ENCODE data around the gene SNAPC4. TPM values are rescaled to one million over a fixed set of nuclear protein-coding genes. Genes with fewer than 3 reads are reported as not detected.

Gene SNAPC4
- total and polyA plus RNA-seq, 11 donors: 3.1 to 7.8 (median 4.3) TPM

GRCh38 chr9:136404801-136405136 is 4.8 kb upstream of the SNAPC4 start:
- no peak for TF ChIP-seq CTCF (IDR thresholded peaks at IDR 0.05)
- TF ChIP-seq POLR2A (IDR thresholded peaks at IDR 0.05): no peak
- Histone ChIP-seq H3K4me1 (peaks cover 0 to 38% (median 14%) of the 10 kb centered on the region in 12 donors), H3K36me3 (peaks cover 0 to 58% (median 51%) of the 10 kb centered on the region in 9 donors), H3K27ac (peak overlapping the region in 1 of 12 donors; percentile 20), H3K9me3 (no peaks in the 10 kb centered on the region), H3K27me3 (no peaks in the 10 kb centered on the region), H3K4me3 (no peak overlapping the region)
- no peak for ATAC-seq
- no peak for DNase-seq
- intact Hi-C loops (cut with DNase I): loop anchor here in 5 of 10 donors (5.0 to 10.0 kb wide), 4 partner anchors 33 to 92 kb away; partner anchors contain the start of gene INPP5E (in 1 of the 5)
- 87 to 93% (median 91%) methylated on average over 14 of the region's 14 CpGs for WGBS, 4 donors

GRCh38 chr9:136403915-136404800 is 4.2 kb upstream of the SNAPC4 start:
- intact Hi-C loops (cut with DNase I): loop anchor here in 5 of 10 donors (5.0 to 10.0 kb wide), 4 partner anchors 33 to 92 kb away; partner anchors contain the start of gene INPP5E (in 1 of the 5)
- WGBS, 4 donors: 86 to 90% (median 90%) methylated on average over 32 of the region's 32 CpGs
- no peak for TF ChIP-seq CTCF (IDR thresholded peaks at IDR 0.05)
- no peak for TF ChIP-seq POLR2A (IDR thresholded peaks at IDR 0.05)
- Histone ChIP-seq H3K27me3 (no peaks in the 10 kb centered on the region), H3K9me3 (no peaks in the 10 kb centered on the region), H3K4me3 (no peak overlapping the region), H3K36me3 (peaks cover 0 to 58% (median 51%) of the 10 kb centered on the region in 9 donors), H3K27ac (peak overlapping the region in 1 of 12 donors; percentile 28), H3K4me1 (peaks cover 0 to 36% (median 12%) of the 10 kb centered on the region in 12 donors)
- no peak for ATAC-seq
- DNase-seq: no peak

- H3K9me3 ChIP-seq: no peaks in the 10 kb centered on the region
- TF ChIP-seq POLR2A (IDR thresholded peaks at IDR 0.05): no peak
- TF ChIP-seq CTCF (IDR thresholded peaks at IDR 0.05): no peak
- DNase-seq (no peak), ATAC-seq (no peak)
- H3K4me3 ChIP-seq: no peak overlapping the region
- 87 to 92% (median 90%) methylated on average over 4 to 5 of the region's 5 CpGs for WGBS, 4 donors
- H3K4me1 ChIP-seq: peaks cover 0 to 36% (median 16%) of the 10 kb centered on the region in 12 donors
- peak overlapping the region in 1 of 12 donors; percentile 28 for H3K27ac ChIP-seq
- H3K27me3 ChIP-seq: no peaks in the 10 kb centered on the region
- intact Hi-C loops (cut with DNase I): loop anchor here in 5 of 10 donors (5.0 to 10.0 kb wide), 4 partner anchors 34 to 91 kb away; partner anchors contain the start of gene INPP5E (in 1 of the 5)
- peaks cover 0 to 60% (median 51%) of the 10 kb centered on the region in 9 donors for H3K36me3 ChIP-seq
Observed at GRCh38 chr9:136403538-136403914, 3.6 kb upstream of the SNAPC4 start.

DNA sequence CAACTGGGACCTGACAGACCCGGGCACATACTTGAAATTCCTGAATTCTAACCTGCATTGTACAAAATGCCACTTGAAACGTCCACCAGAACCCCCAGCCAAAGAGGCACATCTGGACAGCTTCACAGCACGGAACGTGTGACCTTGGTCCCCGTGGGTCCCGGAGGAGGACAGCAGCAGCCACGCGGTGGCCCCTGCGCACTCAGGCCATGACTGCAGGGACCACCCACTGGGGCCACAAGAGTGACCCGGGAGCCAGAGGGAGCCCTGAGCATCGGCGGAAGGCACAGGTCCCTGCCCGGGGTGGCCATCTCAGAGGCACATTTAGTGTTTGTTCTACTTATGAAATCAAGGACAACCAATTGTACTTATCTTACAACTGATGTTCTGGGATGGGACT is 2.1 kb upstream of the SNAPC4 start:
- no peaks in the 10 kb centered on the region for H3K27me3 ChIP-seq
- H3K27ac ChIP-seq: no peak overlapping the region
- ATAC-seq (no peak), DNase-seq (no peak)
- 59 to 70% (median 64%) methylated on average over 13 of the region's 13 CpGs for WGBS, 4 donors
- H3K9me3 ChIP-seq: no peaks in the 10 kb centered on the region
- TF ChIP-seq CTCF (IDR thresholded peaks at IDR 0.05) (no peak), POLR2A (IDR thresholded peaks at IDR 0.05) (no peak)
- no peak overlapping the region for H3K4me3 ChIP-seq
- H3K36me3 ChIP-seq: peaks cover 0 to 62% (median 48%) of the 10 kb centered on the region in 9 donors
- peaks cover 0 to 38% (median 17%) of the 10 kb centered on the region in 12 donors for H3K4me1 ChIP-seq
- intact Hi-C loops (cut with DNase I): loop anchor here in 5 of 10 donors (5.0 to 10.0 kb wide), 4 partner anchors 35 to 90 kb away; partner anchors contain the start of gene INPP5E (in 1 of the 5)

Measured in heart left ventricle (tissue), 16 donors.